DMS153 (cell line): ENCODE results near the gene EVI2B.
"Not testable (repeated sequence)": the region's sequence is repeated elsewhere in the genome, so short reads cannot be mapped to it uniquely, and the experiment has no call there.

Source experiments
- DNase-seq: peaks from one replicate; lab custom pipeline; 2025; lab: John Stamatoyannopoulos, UW

EVI2B gene

GRCh38 chr17:31272236-31272635 lies 41.6 kb downstream of the EVI2B start:
- no peak for DNase-seq

- DNase-seq = no peak
These were observed 44.3 kb downstream of the EVI2B start for GRCh38 chr17:31269578-31269983.

- no peak for DNase-seq
These were observed 44.7 kb downstream of the EVI2B start for GRCh38 chr17:31269036-31269577.

GRCh38 chr17:31266042-31266441 lies 47.8 kb downstream of the EVI2B start:
- no peak for DNase-seq

- not testable (repeated sequence) for DNase-seq
These were observed 50.9 kb downstream of the EVI2B start for GRCh38 chr17:31262923-31263322.

GRCh38 chr17:31261601-31262000 lies 52.3 kb downstream of the EVI2B start:
- no peak for DNase-seq

- no peak for DNase-seq
These were observed 53.7 kb downstream of the EVI2B start for GRCh38 chr17:31260151-31260550.

GRCh38 chr17:31256936-31257335 lies 56.9 kb downstream of the EVI2B start:
- no peak for DNase-seq

- no peak for DNase-seq
These were observed 59.2 kb downstream of the EVI2B start for GRCh38 chr17:31254654-31255053.
